Panc1 (cell line): ENCODE data around the gene STAG2. TPM values are rescaled to one million over a fixed set of nuclear protein-coding genes. Genes with fewer than 3 reads are reported as not detected.

Source experiments
- ATAC-seq: fragments of 200-7000 bp; cut with Tn5 transposase; 2 replicates; pipeline ENCODE4 v1.9.1; 2020; ENCODE audit warnings: mild to moderate bottlenecking, moderate library complexity
- BruUV-seq: library from RNA; stranded (reverse); fragments of 400-500 nt; replicated peaks from 2 replicates; lab custom pipeline; 2021; lab: Mats Ljungman, UMichigan
- CTCF ChIA-PET: fragments of 300-600 bp; sonication (Branson Sonifier 250); formaldehyde crosslinking; loops from one replicate; lab custom pipeline; 2022; ENCODE audit warnings: antibody characterized with exemption; lab: Charles Lee
- POLR2A ChIA-PET: fragments of 300-600 bp; sonication (Branson Sonifier 250); formaldehyde crosslinking; loops from one replicate; lab custom pipeline; 2022; ENCODE audit warnings: antibody characterized with exemption; lab: Charles Lee
- DNase-seq: peaks from one replicate; pipeline ENCODE4 v3.0.0-alpha.2; 2010; ENCODE audit warnings: low read depth, low spot score
- H3K27ac ChIP-seq: 2 replicates; pipeline ENCODE4 v1.5.1; 2011; ENCODE audit warnings: mild to moderate bottlenecking, low read length, inconsistent platforms
- H3K27me3 ChIP-seq: fragments of 200-500 bp; sonication (Bioruptor generic); 2 replicates; pipeline ENCODE4 v1.6.0; 2014; ENCODE audit warnings: low read length, inconsistent platforms; ENCODE audit not compliant: control insufficient read depth, insufficient read depth
- H3K36me3 ChIP-seq: fragments of 200-500 bp; sonication (Bioruptor generic); 2 replicates; pipeline ENCODE4 v1.5.1; 2014; ENCODE audit warnings: inconsistent platforms, mild to moderate bottlenecking, low read length, moderate library complexity; ENCODE audit not compliant: control insufficient read depth, insufficient read depth
- H3K4me1 ChIP-seq: 2 replicates; pipeline ENCODE4 v1.5.1; 2011; ENCODE audit warnings: inconsistent platforms, mild to moderate bottlenecking, low read length, moderate library complexity; ENCODE audit not compliant: control insufficient read depth, insufficient read depth
- H3K4me3 ChIP-seq, 2 experiments: 2 replicates each; pipeline ENCODE4 v1.5.1; 2011 to 2012; ENCODE audit warnings: low read depth in 2 of 2, low read length in 2 of 2, mild to moderate bottlenecking in 2 of 2, inconsistent platforms in 1 of 2, moderate library complexity in 1 of 2
- H3K9me3 ChIP-seq: fragments of 200-500 bp; sonication (Bioruptor generic); 2 replicates; pipeline ENCODE4 v1.5.1; 2014; ENCODE audit warnings: low read depth, mild to moderate bottlenecking, inconsistent platforms, low read length, moderate library complexity; ENCODE audit not compliant: control insufficient read depth, insufficient read depth
- POLR2AphosphoS5 ChIP-seq: IDR thresholded peaks from 2 replicates; pipeline ENCODE4 v1.6.1; 2012; ENCODE audit warnings: mild to moderate bottlenecking, low read depth, low read length, moderate library complexity
- SIN3A ChIP-seq: IDR thresholded peaks from 2 replicates; pipeline ENCODE4 v1.6.1; 2012; ENCODE audit warnings: low read depth, mild to moderate bottlenecking, low read length, moderate library complexity, borderline replicate concordance; ENCODE audit not compliant: insufficient read depth
- TCF7L2 ChIP-seq: IDR thresholded peaks from 2 replicates; pipeline ENCODE4 v1.6.1; 2011; ENCODE audit warnings: mild to moderate bottlenecking, low read depth, low read length, inconsistent platforms
- in situ Hi-C: cut with HindIII; loops from 2 replicates; pipeline ENCODE4 v1.10.0; 2016; ENCODE audit warnings: low sequenced_read_pairs, low pct_unique_long_range_greater_than_20kb
- intact Hi-C: fragments of 100-400 bp; cut with micrococcal nuclease; formaldehyde crosslinking; loops from one replicate; pipeline ENCODE4 v1.10.0; 2022; ENCODE audit not compliant: unreplicated experiment
- total RNA-seq: library from RNA; stranded (reverse); gene quantifications from one replicate; pipeline ENCODE4 v1.2.1, GENCODE V29; 2021; ENCODE audit not compliant: unreplicated experiment
- TF ChIP-seq, protein P1 (sequence below), 2 experiments: IDR thresholded peaks; 2 replicates each; pipeline ENCODE4 v1.6.1; 2011 to 2012; ENCODE audit warnings: low read depth in 2 of 2, control low read depth in 1 of 2, low read length in 1 of 2, mild to moderate bottlenecking in 1 of 2, moderate library complexity in 1 of 2; ENCODE audit not compliant: insufficient read depth in 1 of 2
- TF ChIP-seq, protein P2 (sequence below): fragments of 450-650 bp; IDR thresholded peaks from 2 replicates; pipeline ENCODE4 v1.5.1; 2017; ENCODE audit warnings: mild to moderate bottlenecking

Gene STAG2
- total RNA-seq, 1 experiment from 2014 or later: 94.5 TPM

DNA sequence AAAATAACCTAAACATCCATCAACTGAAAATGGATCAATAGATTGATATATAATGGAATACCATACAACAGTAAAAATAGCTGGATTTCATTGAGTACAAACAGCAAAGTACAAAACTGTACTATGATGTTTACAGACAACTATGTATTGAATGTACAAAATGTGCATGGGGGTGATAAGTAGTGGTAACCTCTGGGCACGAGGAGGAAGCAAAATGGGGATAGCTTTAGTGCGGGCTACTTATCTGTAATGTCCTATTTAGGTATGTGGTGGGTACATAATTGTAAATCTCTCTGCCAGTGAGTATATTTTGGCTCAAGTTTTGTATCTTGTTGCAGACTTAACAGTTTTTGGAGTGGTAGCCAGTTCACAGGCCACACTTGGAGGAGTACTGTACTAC, 123.6 kb downstream of the STAG2 start:
- ChIA-PET POLR2A (no interaction called here), CTCF (no interaction called here)
- TF ChIP-seq TCF7L2: no peak
- TF ChIP-seq, protein P1, sequence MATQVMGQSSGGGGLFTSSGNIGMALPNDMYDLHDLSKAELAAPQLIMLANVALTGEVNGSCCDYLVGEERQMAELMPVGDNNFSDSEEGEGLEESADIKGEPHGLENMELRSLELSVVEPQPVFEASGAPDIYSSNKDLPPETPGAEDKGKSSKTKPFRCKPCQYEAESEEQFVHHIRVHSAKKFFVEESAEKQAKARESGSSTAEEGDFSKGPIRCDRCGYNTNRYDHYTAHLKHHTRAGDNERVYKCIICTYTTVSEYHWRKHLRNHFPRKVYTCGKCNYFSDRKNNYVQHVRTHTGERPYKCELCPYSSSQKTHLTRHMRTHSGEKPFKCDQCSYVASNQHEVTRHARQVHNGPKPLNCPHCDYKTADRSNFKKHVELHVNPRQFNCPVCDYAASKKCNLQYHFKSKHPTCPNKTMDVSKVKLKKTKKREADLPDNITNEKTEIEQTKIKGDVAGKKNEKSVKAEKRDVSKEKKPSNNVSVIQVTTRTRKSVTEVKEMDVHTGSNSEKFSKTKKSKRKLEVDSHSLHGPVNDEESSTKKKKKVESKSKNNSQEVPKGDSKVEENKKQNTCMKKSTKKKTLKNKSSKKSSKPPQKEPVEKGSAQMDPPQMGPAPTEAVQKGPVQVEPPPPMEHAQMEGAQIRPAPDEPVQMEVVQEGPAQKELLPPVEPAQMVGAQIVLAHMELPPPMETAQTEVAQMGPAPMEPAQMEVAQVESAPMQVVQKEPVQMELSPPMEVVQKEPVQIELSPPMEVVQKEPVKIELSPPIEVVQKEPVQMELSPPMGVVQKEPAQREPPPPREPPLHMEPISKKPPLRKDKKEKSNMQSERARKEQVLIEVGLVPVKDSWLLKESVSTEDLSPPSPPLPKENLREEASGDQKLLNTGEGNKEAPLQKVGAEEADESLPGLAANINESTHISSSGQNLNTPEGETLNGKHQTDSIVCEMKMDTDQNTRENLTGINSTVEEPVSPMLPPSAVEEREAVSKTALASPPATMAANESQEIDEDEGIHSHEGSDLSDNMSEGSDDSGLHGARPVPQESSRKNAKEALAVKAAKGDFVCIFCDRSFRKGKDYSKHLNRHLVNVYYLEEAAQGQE (IDR thresholded peaks at IDR 0.05; ENCODE audit: insufficient read depth in 1 of 2, low read depth in 2 of 2, low read length in 1 of 2): no peak
- TF ChIP-seq SIN3A: no peak
- TF ChIP-seq, protein P2, sequence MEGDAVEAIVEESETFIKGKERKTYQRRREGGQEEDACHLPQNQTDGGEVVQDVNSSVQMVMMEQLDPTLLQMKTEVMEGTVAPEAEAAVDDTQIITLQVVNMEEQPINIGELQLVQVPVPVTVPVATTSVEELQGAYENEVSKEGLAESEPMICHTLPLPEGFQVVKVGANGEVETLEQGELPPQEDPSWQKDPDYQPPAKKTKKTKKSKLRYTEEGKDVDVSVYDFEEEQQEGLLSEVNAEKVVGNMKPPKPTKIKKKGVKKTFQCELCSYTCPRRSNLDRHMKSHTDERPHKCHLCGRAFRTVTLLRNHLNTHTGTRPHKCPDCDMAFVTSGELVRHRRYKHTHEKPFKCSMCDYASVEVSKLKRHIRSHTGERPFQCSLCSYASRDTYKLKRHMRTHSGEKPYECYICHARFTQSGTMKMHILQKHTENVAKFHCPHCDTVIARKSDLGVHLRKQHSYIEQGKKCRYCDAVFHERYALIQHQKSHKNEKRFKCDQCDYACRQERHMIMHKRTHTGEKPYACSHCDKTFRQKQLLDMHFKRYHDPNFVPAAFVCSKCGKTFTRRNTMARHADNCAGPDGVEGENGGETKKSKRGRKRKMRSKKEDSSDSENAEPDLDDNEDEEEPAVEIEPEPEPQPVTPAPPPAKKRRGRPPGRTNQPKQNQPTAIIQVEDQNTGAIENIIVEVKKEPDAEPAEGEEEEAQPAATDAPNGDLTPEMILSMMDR: no peak
- TF ChIP-seq POLR2AphosphoS5: no peak
- H3K9me3 ChIP-seq: no peaks in the 10 kb centered on the region
- H3K27ac ChIP-seq: no peak overlapping the region
- H3K4me3 ChIP-seq: no peak overlapping the region
- BruUV-seq: no TSS peak
- DNase-seq: no peak
- no peaks in the 10 kb centered on the region for H3K4me1 ChIP-seq
- H3K36me3 ChIP-seq: peaks cover 24% of the 10 kb centered on the region
- no peaks in the 10 kb centered on the region for H3K27me3 ChIP-seq
- in situ Hi-C loops: no loop called here
- intact Hi-C loops: no loop called here
- no peak for ATAC-seq

DNA sequence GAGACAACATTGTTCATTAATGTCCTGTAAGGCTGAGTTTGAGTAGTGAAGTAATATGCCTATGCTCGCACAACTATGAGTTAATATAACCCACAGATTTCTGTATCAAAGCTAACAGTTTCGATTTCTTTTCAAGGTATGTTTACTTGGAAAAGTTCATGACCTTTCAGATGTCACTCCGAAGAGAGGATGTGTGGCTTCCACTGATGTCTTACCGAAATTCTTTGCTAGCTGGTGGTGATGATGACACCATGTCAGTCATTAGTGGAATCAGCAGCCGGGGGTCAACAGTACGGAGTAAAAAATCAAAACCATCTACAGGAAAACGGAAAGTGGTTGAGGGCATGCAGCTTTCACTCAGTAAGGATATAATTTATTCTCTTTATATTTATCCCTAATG, 124.9 kb downstream of the STAG2 start:
- no peaks in the 10 kb centered on the region for H3K9me3 ChIP-seq
- H3K4me1 ChIP-seq: no peaks in the 10 kb centered on the region
- TF ChIP-seq, protein P1 (IDR thresholded peaks at IDR 0.05; ENCODE audit: insufficient read depth in 1 of 2, low read depth in 2 of 2, low read length in 1 of 2): no peak
- TF ChIP-seq TCF7L2 (no peak), POLR2AphosphoS5 (no peak), SIN3A (no peak)
- TF ChIP-seq, protein P2: no peak
- intact Hi-C loops: no loop called here
- H3K36me3 ChIP-seq: peaks cover 30% of the 10 kb centered on the region
- in situ Hi-C loops: no loop called here
- POLR2A ChIA-PET: no interaction called here
- H3K27me3 ChIP-seq: no peaks in the 10 kb centered on the region
- H3K4me3 ChIP-seq: no peak overlapping the region
- H3K27ac ChIP-seq: no peak overlapping the region
- no peak for DNase-seq
- no TSS peak for BruUV-seq
- CTCF ChIA-PET: no interaction called here
- ATAC-seq: no peak
